GM19240 (cell line): Measurements from ENCODE around the gene CPLX4.
"Not testable (repeated sequence)": the region's sequence is repeated elsewhere in the genome, so short reads cannot be mapped to it uniquely, and the experiment has no call there.

Experiments used
- DNase-seq: peaks from one replicate; pipeline ENCODE4 v3.0.0; 2011; ENCODE audit warnings: low spot score; ENCODE audit not compliant: insufficient read length

The CPLX4 gene

DNA sequence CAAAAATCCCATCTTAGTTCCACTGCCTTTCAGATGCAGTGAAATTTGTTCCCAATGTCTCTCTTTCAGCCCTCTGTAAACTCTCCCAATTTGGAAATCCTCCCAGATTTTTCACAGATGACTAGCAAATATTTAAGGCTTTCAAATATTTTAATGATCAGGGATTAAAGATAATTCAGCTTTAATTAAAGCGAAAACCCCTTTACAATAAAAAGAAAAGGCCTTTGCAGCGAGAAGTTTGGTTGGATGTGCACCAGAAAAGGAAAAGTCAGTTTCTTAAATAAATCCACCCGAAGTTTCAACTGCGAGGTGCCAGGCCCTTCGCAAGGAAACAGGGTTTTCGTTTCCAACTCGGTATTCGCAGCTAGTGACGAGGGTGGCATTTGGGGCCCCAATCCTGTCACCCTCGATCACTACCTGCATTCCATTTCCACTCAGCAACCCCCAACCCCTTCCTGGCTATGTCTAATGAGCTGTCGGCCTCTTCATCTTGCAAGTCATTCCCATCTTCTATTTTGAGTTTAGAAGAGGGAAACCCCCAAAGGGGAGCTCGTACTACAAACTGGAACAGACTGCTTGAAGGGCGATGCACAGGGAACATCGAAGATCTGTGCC, 46.7 kb downstream of the CPLX4 start:
- DNase-seq: no peak

DNA sequence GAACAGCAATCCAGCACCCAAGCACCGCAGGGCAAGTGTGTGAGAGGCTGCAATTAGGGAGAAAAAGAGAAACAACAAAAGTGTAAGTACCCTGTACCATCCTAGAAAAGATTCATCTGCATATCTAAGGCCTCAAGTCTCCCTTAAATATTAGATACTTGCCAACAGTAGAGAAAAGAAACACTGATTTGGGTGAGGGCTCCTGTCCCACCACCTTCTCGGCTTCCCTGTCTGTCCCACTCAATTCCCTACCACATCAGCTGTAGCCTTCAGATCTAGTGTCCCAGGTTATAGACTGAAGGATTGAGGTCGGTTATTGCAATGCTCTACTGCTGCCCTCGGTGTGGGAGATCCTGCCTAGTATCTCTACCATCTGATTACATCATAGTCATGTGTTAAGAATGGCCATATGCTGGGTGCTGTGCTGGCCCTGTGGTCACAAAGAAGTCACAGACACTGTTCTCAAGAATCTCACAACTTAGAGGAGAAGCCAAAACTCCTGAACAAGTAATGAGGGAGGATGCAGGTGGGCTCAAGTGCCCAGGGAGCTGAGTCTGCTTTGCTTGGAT, 47.7 kb downstream of the CPLX4 start:
- no peak for DNase-seq

DNA sequence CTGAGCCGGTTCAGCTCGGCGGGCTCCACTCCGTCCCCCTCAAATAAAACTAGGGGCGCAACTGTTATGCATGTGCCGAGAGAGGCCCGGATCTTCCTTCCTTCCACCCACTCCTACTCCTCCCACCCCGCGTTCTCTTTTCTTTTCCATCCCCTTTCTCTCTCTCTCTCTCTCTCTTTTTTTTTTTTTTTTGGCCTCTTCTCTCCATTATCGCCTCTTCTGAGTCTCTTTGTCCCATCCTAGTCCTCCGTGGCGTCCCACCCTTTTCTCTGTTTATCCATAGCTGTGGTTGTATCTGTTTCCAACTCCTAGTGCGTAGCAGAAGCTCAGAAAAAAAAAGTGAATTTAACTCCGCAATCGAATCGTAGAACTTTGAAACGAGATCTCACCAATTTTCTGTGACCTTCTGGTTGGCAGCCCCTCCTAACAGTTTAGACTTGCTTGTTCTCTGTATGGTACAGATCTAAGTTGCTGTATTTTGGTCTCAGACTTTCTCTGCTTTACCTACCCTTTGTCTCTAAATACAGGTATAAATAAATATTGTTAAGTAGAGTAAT, 48.8 kb downstream of the CPLX4 start:
- no peak for DNase-seq

DNA sequence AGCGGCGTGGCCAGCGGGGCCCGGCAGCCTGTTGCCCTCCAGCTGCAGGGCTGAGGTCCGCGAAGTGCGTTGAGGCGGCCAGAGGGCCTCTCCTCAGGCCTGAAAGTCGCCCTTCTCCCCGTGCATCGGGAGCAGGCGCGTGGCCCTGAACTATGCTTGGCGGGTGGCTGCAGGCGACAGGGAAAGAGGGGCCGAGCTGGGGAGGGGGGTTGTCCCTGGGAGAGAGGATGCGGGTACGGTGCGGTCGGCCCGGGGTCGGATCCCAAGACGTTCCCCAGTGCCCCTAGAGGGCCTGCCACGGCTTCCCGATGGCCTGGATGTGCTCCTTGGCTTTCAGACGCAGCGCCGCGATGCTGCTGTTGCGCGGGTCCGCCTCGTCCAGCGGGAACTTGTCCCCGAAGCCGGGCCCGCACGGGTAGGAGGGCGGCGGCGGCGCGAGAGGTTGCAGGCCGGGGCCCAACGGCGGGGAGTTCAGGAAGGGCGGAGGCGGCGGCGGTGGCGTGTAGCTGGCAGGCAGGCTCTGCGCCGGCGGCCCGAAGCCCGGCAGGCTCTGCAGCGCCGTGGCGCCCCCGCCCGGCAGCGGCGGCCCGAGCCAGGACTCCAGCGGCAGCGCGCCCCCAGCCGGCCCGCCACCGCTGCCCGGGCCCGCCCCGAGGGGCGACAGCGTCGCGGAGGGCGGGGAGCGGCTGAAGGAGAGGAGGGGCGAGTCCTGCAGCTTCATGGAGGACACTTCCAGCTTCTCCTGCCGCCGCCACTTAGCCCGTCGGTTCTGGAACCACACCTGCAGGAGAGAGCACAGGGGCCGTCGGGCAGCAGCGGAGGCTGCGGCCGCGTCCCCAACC, 49.5 kb downstream of the CPLX4 start:
- no peak for DNase-seq

DNA sequence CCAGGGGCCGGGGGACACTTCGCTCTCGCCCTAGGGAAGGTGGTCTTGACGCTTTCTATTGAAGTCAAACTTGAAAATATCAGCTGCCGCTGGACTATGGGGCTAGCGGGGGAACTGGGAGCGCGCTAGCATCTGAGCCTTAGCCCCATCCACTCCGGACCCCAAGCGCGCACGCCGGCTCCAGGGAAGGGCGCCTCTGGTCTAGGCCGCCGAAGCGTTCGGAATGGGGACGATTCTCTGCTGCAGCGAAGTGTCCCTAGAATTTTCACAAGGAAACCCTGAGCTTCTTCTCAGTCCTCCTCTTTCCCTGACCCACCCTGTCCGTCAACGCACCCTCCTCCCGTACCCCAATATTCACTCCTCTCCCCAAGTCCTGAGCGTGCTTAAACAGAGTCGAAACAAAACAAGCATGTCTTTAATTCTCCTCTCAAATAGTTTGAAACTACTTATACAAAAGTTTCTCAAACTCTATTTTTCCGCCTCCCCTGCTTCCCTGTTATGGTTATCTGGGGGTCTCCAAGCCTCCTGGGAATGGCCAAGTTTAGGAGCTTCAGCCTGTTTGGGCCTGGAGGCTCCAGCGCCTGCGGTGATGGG, 50.2 kb downstream of the CPLX4 start:
- DNase-seq: no peak

DNA sequence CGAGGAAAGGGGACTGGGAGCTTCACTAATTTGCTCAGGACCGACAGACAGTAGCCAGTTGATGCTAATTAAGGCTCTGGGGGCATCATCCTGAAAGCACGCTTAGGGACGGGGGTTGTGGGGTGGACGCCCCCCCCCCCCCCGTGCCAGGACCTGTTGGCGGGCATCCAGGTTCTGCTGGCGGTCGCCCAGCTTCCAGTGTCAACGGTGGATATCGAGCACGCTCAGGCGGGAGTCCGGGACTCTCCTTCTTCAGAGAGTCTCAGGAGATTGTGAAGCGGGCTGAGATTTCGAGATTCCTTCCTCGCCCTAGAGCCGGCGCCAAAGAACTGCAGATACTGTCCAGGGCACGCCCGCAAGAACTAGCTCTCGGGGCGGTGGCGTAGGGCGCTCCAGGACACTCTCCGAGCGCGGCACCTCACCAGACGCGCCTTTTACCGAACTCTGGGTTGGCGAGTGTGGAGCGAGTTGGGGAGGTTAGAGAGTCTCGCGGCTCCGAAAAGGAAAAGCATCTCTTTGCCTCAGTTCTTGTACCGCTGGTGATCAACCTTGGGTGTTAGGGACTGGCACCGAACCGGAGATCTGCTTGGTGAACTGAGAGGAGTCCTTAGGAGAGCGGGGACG, 50.8 kb downstream of the CPLX4 start:
- DNase-seq: no peak

DNA sequence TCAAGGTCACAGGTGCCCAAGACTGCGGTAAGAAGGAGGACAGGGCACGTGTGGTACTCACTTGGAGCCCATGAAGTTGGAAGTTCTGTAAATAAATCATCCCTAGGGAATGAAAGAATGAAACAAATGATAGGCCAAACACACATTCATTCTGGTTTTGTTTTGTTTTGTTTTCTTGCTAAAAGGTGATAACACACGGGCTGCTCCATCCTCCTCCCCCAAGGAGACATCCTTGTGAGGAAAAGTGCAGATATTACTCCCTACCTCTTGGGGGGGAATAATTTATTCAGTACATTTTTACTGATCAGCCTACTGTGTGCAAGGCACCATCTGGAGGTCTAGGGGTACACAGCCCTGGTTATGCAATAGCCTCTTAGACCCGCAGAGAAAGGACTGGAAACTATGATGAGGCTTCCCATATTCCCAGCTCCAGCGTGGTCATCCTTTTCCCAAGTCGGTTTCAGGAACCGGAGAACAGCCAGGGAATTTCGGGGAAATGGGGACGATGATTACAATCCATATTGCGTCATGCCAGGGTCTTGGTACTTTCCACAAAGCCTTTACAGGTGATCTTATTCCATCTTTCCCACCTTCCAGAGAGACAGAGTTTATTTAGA, 51.5 kb downstream of the CPLX4 start:
- no peak for DNase-seq

DNA sequence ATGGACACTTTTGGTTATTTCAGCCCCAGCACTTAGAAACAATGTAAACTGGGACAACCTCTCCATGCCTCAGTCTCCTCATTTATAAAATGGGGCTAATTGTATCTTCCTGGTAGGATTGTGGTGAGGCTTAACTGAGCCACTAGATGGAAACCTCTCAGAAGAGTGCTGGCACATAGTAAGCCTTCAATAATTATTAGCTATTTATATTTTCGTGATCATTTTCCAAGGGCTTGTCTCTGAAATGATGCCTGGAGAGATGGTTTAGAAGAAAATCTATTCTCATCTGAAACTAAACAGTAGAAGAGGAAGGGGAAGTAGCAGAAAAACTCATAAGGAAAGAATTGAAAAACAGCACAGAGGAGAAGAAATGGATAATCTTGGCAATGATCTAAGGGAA, 52.0 kb downstream of the CPLX4 start:
- DNase-seq: no peak

DNA sequence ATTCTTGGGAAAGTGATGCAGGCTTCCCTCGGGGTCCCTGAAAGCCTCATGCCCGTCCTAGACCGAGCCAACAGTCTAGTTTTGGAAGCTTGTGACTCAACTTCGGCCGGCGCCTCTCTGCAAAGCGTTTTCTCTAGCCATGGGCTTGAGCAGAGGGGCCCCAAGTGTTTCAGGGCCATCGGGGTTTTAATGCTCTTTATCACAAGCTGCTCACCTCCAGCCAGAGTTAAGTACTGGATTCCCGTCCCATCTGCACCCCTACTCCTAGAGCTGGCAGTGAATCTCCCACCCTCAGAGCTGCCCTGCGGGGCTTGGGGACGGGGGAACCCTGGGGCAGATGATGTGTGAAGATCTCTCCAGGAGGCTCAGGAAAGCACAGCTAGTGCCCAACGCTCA, 52.5 kb downstream of the CPLX4 start:
- no peak for DNase-seq

DNA sequence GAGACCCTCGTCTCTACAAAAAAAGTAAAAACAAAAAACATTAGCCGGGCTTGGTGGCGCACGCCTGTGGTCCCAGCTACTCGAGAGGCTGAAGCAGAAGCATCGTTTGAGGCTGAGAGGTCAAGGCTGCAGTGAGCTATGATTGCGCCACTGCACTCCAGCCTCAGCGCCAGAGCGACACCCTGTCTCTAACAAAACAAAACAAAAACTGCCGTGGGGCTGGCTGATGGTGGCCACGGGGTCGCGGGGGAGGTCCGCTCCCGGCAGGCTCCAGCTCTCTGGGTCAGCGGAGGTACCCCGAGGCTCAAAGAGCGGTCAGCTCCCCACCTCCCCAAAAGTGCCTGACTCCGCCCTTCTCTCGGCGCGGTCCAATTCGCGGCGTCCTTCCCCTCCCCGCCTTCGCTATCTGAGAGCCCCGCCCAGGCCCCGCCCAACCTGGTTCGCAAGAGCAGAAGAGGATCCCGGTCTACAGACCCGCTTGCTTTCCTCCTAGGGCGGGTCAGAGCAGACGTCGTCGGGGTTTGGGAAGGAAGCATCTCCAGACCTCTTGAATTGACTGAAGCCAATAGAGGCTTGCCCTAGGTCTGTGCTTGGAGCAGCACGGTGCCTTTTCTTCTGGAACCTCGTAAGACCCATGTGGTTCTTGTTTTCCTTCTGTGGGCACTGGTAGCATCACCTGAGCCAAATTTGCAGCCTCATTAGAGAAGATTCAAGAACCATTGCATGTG, 53.0 kb downstream of the CPLX4 start:
- no peak for DNase-seq

DNA sequence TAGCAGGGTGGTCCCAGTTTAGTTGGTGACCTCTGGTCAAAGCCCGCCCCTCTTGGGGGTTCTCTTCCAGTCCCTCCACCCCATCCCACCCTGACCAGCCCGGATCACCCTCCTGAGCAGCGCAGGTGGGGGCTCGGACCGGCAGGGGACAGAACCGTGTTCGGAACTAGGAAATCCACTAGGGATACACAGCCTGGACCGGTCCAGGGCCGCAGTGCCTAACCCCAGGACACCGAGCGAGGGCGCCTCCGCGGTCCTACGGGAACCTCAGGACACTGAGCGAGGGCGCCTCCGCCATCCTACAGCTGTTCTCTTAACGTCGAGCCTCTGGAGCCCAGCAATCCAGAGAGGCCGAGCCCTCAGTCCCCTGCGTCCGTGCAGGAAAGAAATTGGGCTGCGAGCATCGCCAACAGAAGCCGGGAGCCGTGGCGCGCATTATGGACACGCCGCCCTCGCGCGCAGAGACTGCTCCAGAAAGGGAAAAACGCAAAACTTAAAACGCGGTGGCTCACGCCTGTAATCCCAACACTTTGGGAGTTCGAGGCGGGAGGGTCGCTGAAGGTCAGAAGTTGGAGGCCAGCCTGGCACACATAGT, 53.7 kb downstream of the CPLX4 start:
- DNase-seq: no peak

DNA sequence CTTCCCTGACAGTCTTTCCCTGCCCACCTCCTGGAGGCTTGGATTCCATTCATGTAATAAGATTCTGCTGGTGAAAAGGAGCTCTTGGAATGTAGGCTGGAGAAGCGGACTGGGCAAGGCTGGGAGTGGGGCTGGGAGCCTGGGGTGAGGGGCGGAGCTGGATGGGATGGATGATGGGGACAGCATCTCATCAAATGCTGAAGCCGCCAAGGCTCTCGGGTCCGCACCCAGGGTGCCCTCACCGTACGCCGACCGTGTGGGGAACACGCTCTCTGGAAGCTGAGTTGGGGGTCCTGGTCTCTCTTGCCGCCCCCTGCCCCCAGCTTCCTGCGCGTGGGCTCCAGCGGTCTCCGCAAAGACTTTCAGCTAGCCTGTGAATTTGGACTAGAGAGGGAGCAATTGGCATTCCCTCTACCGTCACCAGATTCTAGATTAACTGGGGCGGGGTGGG, 54.3 kb downstream of the CPLX4 start:
- DNase-seq: no peak

DNA sequence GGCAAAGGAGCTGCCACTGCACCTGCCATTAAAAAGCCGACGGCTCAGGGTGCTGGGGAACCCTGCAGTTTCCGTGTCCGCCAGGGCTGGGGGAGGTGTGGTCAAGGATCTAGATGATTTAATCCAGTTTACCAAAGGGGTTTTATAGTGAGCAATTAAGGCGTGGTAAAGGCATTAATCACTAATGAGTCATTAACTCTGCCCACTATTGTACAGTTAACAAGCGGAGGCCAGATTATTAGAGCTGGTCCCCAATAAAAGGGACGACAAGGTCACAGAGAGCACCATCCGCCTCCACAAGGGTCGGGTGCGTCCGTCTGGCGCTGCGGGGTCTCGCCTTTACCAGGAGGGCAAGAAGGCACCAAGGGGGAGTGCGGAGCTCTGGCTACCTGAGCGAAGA, 54.8 kb downstream of the CPLX4 start:
- DNase-seq: no peak

DNA sequence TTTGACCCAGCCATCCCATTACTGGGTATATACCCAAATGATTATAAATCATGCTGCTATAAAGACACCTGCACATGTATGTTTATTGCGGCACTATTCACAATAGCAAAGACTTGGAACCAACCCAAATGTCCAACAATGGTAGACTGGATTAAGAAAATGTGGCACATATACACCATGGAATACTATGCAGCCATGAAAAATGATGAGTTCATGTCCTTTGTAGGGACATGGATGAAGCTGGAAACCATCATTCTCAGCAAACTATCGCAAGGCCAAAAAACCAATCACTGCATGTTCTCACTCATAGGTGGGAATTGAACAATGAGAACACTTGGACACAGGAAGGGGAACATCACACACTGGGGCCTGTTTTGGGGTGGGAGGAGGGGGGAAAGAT, 56.2 kb downstream of the CPLX4 start:
- not testable (repeated sequence) for DNase-seq

DNA sequence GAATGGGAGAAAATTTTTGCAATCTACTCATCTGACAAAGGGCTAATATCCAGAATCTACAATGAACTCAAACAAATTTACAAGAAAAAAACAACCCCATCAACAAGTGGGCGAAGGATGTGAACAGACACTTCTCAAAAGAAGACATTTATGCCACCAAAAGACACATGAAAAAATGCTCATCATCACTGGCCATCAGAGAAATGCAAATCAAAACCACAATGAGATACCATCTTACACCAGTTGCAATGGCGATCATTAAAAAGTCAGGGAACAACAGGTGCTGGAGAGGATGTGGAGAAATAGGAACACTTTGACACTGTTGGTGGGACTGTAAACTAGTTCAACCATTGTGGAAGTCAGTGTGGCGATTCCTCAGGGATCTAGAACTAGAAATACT, 56.6 kb downstream of the CPLX4 start:
- DNase-seq: not testable (repeated sequence)

DNA sequence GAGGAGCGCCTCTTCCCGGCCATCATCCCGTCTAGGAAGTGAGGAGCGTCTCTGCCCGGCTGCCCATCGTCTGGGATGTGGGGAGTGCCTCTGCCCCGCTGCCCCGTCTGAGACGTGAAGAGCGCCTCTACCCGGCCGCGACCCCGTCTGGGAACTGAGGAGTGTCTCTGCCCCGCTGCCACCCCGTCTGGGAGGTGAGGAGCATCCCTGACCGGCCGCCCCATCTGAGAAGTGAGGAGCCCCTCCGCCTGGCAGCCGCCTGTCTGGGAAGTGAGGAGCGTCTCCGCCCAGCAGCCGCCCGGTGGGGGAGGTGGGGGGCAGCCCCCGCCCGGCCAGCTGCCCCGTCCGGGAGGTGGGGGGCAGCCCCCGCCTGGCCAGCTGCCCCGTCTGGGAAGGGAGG, 63.0 kb downstream of the CPLX4 start:
- not testable (repeated sequence) for DNase-seq

DNA sequence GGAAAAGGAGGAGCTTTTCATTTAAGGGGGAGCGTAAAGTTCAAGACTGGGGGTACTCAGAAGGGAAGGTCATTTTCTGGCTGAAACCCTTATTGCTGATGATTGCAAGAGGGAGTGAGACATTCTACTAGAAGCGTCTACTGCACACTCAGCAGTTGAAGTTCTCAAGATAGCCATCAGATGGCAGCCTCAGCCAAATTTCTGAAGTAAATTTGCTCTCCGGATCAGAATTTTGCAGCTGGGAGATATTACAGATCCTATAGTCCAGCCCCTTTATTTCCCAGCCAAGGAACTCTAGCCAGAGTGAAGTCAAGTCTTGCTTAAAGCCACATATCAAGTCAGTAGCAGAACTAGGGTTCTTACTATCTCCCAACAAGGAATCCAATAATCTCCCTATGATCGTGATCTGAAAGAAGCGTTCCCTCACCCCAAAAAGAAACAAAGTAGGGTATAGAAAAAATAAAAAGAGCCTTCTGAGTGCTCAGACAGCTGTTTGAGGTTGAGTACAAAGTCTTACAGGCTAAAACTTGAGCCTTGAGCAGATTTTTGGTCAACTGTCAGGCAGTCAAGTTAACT, 69.2 kb downstream of the CPLX4 start:
- no peak for DNase-seq

DNA sequence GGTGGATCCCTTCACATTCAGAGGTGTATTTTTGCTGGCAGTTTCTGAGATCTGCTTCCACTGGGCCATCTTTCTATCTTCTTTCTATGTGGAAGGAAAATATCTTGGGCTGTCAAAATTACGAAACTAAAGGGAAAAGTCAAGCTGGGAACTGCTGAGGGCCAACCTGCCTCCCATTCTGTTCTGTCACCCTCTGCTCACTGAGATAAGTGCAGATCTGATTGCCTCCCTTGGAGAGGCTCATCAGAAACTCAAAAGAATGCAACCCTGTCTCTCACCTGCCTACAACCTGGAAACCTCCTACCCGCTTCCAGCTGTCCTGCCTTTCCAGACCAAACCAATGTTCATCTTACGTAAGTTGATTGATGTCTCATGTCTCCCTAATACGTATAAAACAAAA, 71.7 kb downstream of the CPLX4 start:
- DNase-seq: no peak
